HEK293T (cell line): ENCODE results near the gene NCOA6.

Experiments
- ARNT ChIP-seq: fragments of 450-650 bp; IDR thresholded peaks from 2 replicates; pipeline ENCODE4 v1.6.1; 2017; ENCODE audit warnings: mild to moderate bottlenecking
- BHLHE40 ChIP-seq: fragments of 450-650 bp; IDR thresholded peaks from 2 replicates; pipeline ENCODE4 v1.6.1; 2016; ENCODE audit warnings: mild to moderate bottlenecking, moderate library complexity, borderline replicate concordance
- CTBP1 ChIP-seq: fragments of 450-650 bp; IDR thresholded peaks from 2 replicates; pipeline ENCODE4 v1.6.1; 2016; ENCODE audit warnings: borderline replicate concordance
- ELF4 ChIP-seq: fragments of 450-650 bp; IDR thresholded peaks from 2 replicates; pipeline ENCODE4 v1.6.1; 2017; ENCODE audit warnings: antibody characterized with exemption
- FOXA1 ChIP-seq: fragments of 450-650 bp; IDR thresholded peaks from 2 replicates; pipeline ENCODE4 v1.6.1; 2016; ENCODE audit warnings: mild to moderate bottlenecking
- FOXM1 ChIP-seq: fragments of 450-650 bp; IDR thresholded peaks from 2 replicates; pipeline ENCODE4 v1.6.1; 2017; ENCODE audit warnings: mild to moderate bottlenecking, borderline replicate concordance
- HDGF ChIP-seq: fragments of 450-650 bp; IDR thresholded peaks from 2 replicates; pipeline ENCODE4 v1.6.1; 2017; ENCODE audit warnings: antibody characterized with exemption, borderline replicate concordance
- LEF1 ChIP-seq: fragments of 450-650 bp; IDR thresholded peaks from 2 replicates; pipeline ENCODE4 v1.6.1; 2017; ENCODE audit warnings: mild to moderate bottlenecking, borderline replicate concordance
- NFRKB ChIP-seq: fragments of 450-650 bp; IDR thresholded peaks from 2 replicates; pipeline ENCODE4 v1.6.1; 2016; ENCODE audit warnings: mild to moderate bottlenecking, moderate library complexity
- SP1 ChIP-seq: fragments of 450-650 bp; IDR thresholded peaks from 2 replicates; pipeline ENCODE4 v1.6.1; 2017
- SUZ12 ChIP-seq: fragments of 450-650 bp; IDR thresholded peaks from 2 replicates; pipeline ENCODE4 v1.6.1; 2016; ENCODE audit warnings: mild to moderate bottlenecking
- TF ChIP-seq, protein P1 (sequence below): fragments of 450-650 bp; IDR thresholded peaks from 2 replicates; pipeline ENCODE4 v1.6.1; 2016

DNA sequence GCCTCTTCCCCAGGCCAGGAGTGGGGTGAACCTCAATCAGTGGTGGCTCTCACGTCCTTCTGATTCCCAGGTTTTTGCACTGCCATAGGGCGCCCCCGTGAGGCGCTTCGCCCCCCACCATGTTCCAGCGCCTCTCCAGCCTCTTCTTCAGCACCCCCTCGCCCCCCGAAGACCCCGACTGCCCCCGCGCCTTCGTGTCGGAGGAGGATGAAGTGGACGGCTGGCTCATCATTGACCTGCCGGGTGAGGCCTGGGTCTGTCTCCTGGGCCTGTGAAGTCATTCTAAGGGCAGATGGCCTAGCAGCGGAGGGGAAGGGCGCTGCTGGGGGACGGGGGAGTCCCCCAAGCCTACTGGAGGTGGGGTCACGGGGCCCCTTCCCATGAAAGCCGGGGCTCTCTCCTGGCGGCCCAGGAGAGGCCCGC is 116.8 kb downstream of the NCOA6 start:
- TF ChIP-seq FOXA1 (no peak), LEF1 (no peak), SUZ12 (no peak), ARNT (no peak), ELF4 (no peak), BHLHE40 (no peak), SP1 (no peak), FOXM1 (no peak), HDGF (no peak), CTBP1 (no peak), NFRKB (no peak)
- TF ChIP-seq, protein P1, sequence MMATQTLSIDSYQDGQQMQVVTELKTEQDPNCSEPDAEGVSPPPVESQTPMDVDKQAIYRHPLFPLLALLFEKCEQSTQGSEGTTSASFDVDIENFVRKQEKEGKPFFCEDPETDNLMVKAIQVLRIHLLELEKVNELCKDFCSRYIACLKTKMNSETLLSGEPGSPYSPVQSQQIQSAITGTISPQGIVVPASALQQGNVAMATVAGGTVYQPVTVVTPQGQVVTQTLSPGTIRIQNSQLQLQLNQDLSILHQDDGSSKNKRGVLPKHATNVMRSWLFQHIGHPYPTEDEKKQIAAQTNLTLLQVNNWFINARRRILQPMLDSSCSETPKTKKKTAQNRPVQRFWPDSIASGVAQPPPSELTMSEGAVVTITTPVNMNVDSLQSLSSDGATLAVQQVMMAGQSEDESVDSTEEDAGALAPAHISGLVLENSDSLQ: no peak
